ENCODE data around the gene CHD5. TPM values are rescaled to one million over a fixed set of nuclear protein-coding genes. Genes with fewer than 3 reads are reported as not detected.

The CHD5 gene
- total and polyA plus RNA-seq, 2 of the 13 experiments (the other 11 are each of a cell fraction or from before 2014, with no cell fraction given) = 0.02 to 0.21 TPM

GRCh38 chr1:6205849-6206519 is 25.9 kb upstream of the CHD5 start, which contains the start of gene RNF207 (continued):
- TF ChIP-seq HIC2 (CRISPR knock-in tag; IDR thresholded peaks at IDR 0.05; ENCODE audit: low read depth) (peak; percentile 25; the same call in 1 of the 2 replicates), KLF9 (CRISPR knock-in tag; IDR thresholded peaks at IDR 0.05; ENCODE audit: low read depth) (no peak), HNF1A (IDR thresholded peaks at IDR 0.05; ENCODE audit: low read depth) (no peak), HNF1A (CRISPR knock-in tag; IDR thresholded peaks at IDR 0.05; ENCODE audit: borderline replicate concordance) (peak; percentile 58; the same call in 1 of the 2 replicates), MXD1 (CRISPR knock-in tag; IDR thresholded peaks at IDR 0.05) (peak; percentile 87), ZNF3 (CRISPR knock-in tag; IDR thresholded peaks at IDR 0.05) (no peak), NAIF1 (CRISPR knock-in tag; IDR thresholded peaks at IDR 0.05; ENCODE audit: borderline replicate concordance) (no peak), TAF15 (IDR thresholded peaks at IDR 0.05; ENCODE audit: low read depth, low read length, poor library complexity, severe bottlenecking) (no peak), SIX4 (CRISPR knock-in tag; IDR thresholded peaks at IDR 0.05) (no peak), ZNF616 (CRISPR knock-in tag; IDR thresholded peaks at IDR 0.05; ENCODE audit: low read depth) (no peak), E2F1 (CRISPR knock-in tag; IDR thresholded peaks at IDR 0.05) (peak; percentile 66; the same call in 1 of the 2 replicates), TBP (CRISPR knock-in tag; IDR thresholded peaks at IDR 0.05) (no peak), CEBPG (CRISPR knock-in tag; IDR thresholded peaks at IDR 0.05) (no peak; the same call in 1 of the 2 replicates), TFE3 (CRISPR knock-in tag; IDR thresholded peaks at IDR 0.05) (no peak), FOXM1 (CRISPR knock-in tag; IDR thresholded peaks at IDR 0.05) (0 out of 2 replicates have a peak, but pooled peaks have one; percentile 64), NR2F6 (IDR thresholded peaks at IDR 0.05) (0 out of 2 replicates have a peak, but pooled peaks have one; percentile 19), NR2F6 (CRISPR knock-in tag; IDR thresholded peaks at IDR 0.05) (peak; percentile 16; the same call in 1 of the 2 replicates), DRAP1 (CRISPR knock-in tag; IDR thresholded peaks at IDR 0.05) (no peak; the same call in 1 of the 2 replicates), IRF2 (CRISPR knock-in tag; IDR thresholded peaks at IDR 0.05) (peak; percentile 62; the same call in 1 of the 2 replicates), ATF1 (CRISPR knock-in tag; IDR thresholded peaks at IDR 0.05) (no peak), RBFOX2 (IDR thresholded peaks at IDR 0.05; ENCODE audit: low read depth, low read length) (peak; percentile 91), ZNF44 (CRISPR knock-in tag; IDR thresholded peaks at IDR 0.05) (peak; percentile 55; the same call in 1 of the 2 replicates)

Data from HepG2 (cell line).